Measurements from ENCODE around the gene ABCC3. TPM values are rescaled to one million over a fixed set of nuclear protein-coding genes. Genes with fewer than 3 reads are reported as not detected.

The ABCC3 gene
- total RNA-seq, 1 donor from 2014 or later, result 13.3 TPM

DNA sequence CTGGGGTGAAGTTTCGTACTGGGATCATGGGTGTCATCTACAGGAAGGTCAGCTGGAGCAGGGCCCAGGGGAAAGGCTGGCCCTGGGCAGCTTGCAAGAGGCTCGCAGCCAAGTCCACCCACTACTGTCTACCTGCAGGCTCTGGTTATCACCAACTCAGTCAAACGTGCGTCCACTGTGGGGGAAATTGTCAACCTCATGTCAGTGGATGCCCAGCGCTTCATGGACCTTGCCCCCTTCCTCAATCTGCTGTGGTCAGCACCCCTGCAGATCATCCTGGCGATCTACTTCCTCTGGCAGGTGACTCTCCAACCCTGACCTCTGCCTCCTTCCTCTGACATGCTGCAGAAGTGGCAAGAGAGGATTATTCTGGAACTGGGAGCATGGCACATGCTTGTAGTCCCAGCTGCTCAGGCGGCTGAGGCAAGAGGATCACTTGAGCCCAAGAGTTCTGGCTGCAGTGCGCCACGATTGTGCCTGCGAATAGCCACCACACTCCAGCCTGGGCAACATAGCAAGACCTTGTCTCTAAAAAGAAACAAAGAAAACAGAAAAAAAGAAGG is 29.2 kb downstream of the ABCC3 start:
- no peak for TF ChIP-seq CTCF (conservative IDR thresholded peaks at IDR 0.05)
- H3K36me3 Mint-ChIP-seq, result peaks cover 4% of the 10 kb centered on the region
- H3K4me3 Mint-ChIP-seq, result no peak overlapping the region
- DNase-seq (ENCODE audit: extremely low spot score, unreplicated experiment), result no peak
- peaks cover 6% of the 10 kb centered on the region for H3K27me3 Mint-ChIP-seq
- H3K9me3 Mint-ChIP-seq, result peaks cover 4% of the 10 kb centered on the region
- H3K27ac Mint-ChIP-seq, result peak overlapping the region; percentile 53
- peaks cover 21% of the 10 kb centered on the region for H3K4me1 Mint-ChIP-seq (ENCODE audit: unreplicated experiment)

DNA sequence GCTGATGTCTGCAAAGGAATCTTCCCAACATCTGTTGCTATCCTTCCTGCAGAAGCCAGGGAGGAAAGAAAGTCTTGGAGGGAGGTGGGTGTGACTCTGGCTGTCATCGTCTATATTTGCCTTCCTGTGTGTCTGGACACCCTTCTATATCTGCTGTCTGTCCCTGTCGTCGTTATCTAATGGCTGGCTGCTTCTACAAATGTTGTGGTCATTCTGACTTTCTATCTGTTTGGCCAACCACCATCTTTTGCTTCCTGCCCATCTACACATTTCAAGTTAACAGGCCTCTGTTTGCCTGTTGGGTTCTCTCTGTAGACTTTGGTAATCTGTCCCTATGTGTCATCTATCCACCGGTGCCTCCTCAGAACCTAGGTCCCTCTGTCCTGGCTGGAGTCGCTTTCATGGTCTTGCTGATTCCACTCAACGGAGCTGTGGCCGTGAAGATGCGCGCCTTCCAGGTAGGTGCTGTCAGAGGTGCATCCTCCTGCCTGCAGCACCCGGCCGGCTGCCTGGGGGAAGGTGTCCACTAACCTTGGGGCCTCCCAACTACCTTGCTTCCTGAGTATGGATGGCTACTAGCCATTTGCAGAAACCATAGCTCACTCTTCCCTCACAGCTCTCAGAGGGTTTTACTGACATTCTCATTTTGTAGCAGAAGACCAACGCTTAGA is 30.2 kb downstream of the ABCC3 start:
- no peak for TF ChIP-seq CTCF (conservative IDR thresholded peaks at IDR 0.05)
- H3K27ac Mint-ChIP-seq, result peak overlapping the region; percentile 7
- H3K4me1 Mint-ChIP-seq (ENCODE audit: unreplicated experiment), result peaks cover 21% of the 10 kb centered on the region
- no peak for DNase-seq (ENCODE audit: extremely low spot score, unreplicated experiment)
- peaks cover 6% of the 10 kb centered on the region for H3K27me3 Mint-ChIP-seq
- H3K36me3 Mint-ChIP-seq, result peaks cover 4% of the 10 kb centered on the region
- H3K9me3 Mint-ChIP-seq, result peaks cover 4% of the 10 kb centered on the region
- no peak overlapping the region for H3K4me3 Mint-ChIP-seq

GRCh38 chr17:50665838-50666237 is 31.2 kb downstream of the ABCC3 start:
- peaks cover 15% of the 10 kb centered on the region for H3K4me1 Mint-ChIP-seq (ENCODE audit: unreplicated experiment)
- peaks cover 4% of the 10 kb centered on the region for H3K9me3 Mint-ChIP-seq
- TF ChIP-seq CTCF (conservative IDR thresholded peaks at IDR 0.05), result no peak
- peaks cover 6% of the 10 kb centered on the region for H3K27me3 Mint-ChIP-seq
- H3K27ac Mint-ChIP-seq, result no peak overlapping the region
- DNase-seq (ENCODE audit: extremely low spot score, unreplicated experiment), result no peak
- no peak overlapping the region for H3K4me3 Mint-ChIP-seq
- peaks cover 4% of the 10 kb centered on the region for H3K36me3 Mint-ChIP-seq

GRCh38 chr17:50666316-50666715 is 31.6 kb downstream of the ABCC3 start:
- no peak for DNase-seq (ENCODE audit: extremely low spot score, unreplicated experiment)
- no peak overlapping the region for H3K27ac Mint-ChIP-seq
- H3K4me1 Mint-ChIP-seq (ENCODE audit: unreplicated experiment), result peaks cover 15% of the 10 kb centered on the region
- H3K4me3 Mint-ChIP-seq, result no peak overlapping the region
- H3K9me3 Mint-ChIP-seq, result peaks cover 4% of the 10 kb centered on the region
- peaks cover 6% of the 10 kb centered on the region for H3K27me3 Mint-ChIP-seq
- peaks cover 4% of the 10 kb centered on the region for H3K36me3 Mint-ChIP-seq
- TF ChIP-seq CTCF (conservative IDR thresholded peaks at IDR 0.05), result no peak

DNA sequence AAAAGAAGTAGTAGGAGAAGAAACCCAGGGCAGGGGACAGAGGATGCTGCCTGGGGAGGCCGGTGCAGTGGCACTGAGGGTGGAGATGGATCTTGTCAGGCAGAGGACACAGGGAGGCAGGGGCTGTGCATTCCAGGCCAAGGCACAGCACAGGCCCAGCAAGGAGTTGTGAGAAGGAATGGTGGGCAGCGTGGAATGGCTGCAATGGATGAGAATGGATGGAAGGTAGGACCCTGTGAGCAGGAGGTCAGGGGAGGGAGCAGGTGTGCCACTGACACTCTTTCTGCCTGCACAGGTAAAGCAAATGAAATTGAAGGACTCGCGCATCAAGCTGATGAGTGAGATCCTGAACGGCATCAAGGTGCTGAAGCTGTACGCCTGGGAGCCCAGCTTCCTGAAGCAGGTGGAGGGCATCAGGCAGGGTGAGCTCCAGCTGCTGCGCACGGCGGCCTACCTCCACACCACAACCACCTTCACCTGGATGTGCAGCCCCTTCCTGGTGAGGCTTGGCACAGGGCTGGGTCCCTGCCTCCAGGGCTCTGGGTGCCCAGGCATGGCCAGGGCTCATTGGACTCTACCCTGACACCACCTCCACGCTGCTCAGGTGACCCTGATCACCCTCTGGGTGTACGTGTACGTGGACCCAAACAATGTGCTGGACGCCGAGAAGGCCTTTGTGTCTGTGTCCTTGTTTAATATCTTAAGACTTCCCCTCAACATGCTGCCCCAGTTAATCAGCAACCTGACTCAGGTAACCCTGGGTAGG is 32.8 kb downstream of the ABCC3 start:
- H3K36me3 Mint-ChIP-seq, result no peaks in the 10 kb centered on the region
- no peak overlapping the region for H3K4me3 Mint-ChIP-seq
- H3K27me3 Mint-ChIP-seq, result no peaks in the 10 kb centered on the region
- TF ChIP-seq CTCF (conservative IDR thresholded peaks at IDR 0.05), result no peak
- H3K9me3 Mint-ChIP-seq, result no peaks in the 10 kb centered on the region
- peaks cover 6% of the 10 kb centered on the region for H3K4me1 Mint-ChIP-seq (ENCODE audit: unreplicated experiment)
- no peak for DNase-seq (ENCODE audit: extremely low spot score, unreplicated experiment)
- no peak overlapping the region for H3K27ac Mint-ChIP-seq
